Kidney tubule cell (primary cell): Measurements from ENCODE around the gene SAP30L.

Experiments used
- DNase-seq: peaks from one replicate; pipeline ENCODE4 v3.0.0-alpha.2; 2018; ENCODE audit warnings: low spot score

SAP30L gene

DNA sequence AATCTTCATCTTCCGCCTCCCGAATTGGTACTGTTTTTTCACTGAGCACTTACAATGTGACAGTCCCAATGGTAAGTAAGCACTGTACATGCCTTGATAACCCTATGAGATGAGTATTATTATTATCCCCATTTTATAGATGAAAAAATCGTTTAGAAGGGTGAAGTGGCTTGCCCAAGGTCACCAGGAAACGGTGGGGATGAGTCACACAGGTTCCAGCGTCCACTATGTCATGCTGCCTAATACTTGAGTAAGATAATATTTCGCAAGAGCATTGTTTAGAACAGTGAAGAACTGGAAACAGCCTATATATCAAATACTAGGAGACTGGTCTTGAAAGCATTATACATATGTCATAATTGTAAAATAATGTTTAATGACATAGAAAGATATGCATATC lies 19.4 kb downstream of the SAP30L start:
- peak; percentile 42 for DNase-seq

DNA sequence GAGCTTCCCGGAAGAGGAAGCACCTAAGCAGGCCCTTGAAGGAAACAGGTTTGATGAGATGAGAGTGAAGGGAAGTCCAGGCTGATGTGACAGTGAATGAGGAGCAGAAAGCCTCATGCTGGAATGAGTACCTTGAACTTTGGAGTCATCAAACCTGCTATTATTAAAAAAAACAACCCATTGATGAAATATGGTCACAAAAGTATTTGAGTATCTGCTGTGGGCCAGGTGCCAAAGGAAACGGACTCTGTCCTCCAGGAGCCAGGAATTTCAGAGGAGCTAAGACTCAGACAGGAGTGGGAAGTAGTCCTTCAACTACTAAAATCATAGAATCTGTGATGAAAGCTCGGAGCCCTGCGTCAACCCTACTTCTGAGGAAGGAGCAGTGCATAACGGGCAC lies 20.4 kb downstream of the SAP30L start:
- DNase-seq = no peak

DNA sequence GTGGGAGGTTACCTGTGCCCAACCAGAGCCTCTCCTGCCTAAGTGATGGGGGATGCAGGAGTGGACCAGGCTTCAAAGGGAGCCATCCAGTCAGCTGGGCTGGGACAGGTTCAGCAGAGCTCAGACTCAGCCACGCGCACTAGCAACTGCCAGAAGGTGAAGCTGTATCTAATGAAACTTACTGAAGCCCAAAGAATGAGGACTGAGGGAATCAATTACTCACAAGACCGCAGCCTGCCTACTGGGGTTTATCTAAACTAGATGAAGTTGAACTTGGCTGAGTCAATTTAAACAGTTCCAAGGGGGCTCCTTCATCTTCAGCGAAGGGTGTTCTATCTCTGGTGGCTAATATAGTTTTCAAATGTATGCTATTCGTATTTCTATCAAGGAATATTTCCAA lies 20.9 kb downstream of the SAP30L start:
- DNase-seq = no peak

DNA sequence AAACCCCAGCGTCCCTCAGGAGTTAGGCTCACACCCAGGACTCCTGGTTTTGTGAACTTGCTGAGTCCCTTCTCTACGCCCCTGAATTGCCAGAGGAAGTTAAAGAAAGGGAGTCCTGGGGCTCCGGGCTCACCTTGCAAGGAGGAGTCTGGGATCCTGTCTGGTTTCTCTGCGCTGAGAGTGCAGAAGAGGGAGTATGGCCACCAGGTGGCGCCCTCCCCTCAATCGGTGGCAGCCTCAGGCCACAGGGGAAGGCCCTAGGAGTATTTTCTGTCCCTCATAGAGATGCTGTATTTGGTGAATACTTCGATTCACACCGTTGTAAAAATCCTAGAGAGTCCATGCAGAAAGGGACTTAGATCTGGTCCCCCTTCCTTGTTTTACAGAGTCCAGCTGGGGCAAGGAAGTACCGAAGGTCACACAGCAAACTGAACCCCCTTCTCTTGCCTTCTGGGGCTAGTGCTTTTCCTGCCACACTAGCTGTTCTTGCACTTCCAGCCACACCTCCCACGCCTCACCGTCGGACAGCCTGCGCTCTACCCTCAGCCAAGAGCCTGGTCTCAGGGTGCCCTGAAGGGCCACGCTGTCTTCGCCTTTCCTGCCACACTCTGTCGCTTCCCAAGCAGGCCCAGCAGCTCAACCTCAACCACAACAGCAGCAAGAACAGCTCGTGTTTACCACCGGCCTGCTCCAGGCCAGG lies 22.0 kb downstream of the SAP30L start:
- DNase-seq = peak; percentile 70

DNA sequence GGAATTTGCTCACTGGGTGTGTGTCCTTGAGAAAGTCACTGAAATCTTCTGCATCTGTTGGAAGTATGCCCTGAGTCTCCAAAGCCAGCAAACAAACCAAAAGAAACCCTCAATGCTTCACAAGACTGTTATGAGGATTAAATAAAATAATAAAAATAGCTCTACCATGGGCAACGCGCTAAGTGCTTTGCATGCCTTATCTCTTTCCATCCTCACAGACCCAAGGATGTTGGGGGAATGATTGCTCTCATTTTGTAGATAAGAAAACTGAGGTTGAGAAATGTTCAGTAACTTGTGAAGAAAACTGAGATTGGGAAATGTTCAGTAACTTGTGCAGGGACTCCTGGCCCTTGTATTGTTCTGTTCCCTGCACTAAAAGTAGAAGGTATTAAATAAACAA lies 24.3 kb downstream of the SAP30L start:
- no peak for DNase-seq

DNA sequence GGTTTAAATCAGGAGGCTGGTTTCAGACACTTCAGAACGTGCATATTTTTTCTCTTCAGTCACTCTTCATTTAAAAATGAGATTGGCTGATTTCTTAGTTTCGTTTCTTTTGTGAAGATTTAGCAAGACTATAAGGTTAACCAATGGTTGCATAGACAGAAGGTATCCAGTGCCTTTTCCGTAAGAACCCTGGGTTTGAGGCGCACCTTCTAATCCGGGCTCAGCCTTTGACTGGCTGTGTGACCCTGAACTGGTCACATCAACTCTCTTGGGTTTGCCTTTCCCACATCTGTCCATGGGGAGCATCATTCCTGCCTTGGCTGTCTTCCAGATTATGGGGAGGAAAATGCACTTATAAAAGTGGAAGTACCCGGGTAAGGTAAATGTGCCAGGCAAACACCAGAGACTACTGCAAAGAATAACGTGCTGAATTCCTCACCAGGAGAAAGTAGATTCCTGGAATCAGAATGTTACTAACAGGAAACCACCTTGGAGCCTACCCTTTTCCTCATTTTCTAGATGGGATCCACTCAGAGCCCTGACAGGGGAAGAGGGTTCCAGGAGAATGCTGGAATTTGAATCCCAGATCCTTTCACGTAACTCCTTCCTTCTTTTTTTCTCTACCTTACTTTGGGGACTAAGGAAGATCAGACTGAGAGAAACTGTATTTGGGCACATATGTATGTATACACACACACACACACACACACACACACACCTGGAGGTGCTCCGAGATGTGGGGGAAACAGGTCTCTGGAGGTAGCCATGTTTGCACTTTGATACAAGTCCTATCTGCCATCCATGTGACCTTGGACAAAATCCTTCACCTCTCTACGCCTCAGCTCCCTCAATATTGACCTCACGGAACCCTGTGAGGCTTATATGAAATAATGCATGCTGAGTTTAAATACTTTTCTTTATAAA lies 25.4 kb downstream of the SAP30L start:
- DNase-seq = no peak

DNA sequence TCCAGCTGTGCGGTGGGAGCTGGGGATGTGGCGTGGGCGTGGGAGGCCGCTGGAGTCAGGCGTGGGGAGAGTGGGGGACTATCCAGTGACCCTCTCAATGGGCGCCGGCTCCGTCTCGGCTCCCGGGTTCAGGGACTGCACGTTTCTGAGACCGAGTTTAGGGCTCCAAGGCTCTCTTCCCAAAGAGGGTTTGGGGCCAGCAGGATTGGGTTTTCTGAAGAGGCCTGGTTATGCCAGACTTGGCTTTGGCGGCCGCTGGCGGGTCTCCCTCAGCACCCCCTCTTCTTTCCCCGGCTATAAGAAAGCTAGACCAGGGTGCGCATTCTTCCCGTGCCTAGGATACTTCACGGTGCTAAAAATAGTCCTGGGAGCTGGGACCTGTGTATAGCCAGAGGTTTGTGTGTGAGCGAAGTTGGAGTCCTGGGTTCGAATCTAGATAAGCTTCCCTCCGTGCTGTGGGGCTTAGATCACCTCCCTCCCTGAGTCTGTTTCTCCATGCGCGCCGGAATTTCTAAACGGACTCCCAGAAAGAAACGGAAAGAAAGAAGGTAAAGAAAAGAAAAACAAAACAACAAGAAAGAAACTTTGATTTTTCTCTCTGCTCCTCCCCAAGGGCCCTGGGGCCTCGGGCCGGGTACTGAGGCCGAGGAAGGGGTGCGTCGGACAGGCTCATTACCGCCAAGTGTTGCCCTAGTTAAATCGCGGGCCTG lies 27.2 kb downstream of the SAP30L start:
- no peak for DNase-seq

DNA sequence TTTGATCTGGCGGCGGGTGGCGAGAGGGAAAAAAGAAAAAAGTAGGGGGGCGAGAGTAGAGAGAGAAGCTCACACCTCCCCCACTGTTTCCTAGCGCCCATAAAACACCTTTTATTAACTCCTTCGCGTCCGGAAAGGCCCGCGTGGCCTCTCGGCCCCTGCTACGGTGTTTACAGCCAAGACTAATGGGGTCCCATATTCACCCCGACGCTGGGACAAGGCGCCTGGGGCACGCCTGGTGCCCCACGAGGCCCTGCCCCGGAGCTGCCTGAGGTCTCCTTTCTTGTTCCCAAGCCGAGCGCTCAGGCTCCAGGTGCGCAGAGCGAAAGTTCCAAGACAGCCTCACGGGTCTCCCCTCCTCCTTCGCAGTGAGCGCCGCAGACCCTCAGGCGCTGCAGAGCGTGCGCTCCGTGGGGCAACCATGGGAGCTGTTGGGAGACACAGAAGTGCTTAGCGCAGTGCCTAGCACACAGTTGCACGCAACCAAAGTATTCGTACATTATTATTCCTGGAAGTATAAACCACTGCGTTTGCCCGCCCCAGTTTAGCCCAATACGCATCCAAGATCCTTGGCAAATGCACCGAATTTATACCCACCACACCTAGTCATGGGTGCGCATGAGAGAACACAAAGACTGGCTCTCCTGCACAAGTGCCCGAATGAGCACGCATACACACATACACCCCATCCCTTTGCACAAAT lies 27.9 kb downstream of the SAP30L start:
- no peak for DNase-seq

DNA sequence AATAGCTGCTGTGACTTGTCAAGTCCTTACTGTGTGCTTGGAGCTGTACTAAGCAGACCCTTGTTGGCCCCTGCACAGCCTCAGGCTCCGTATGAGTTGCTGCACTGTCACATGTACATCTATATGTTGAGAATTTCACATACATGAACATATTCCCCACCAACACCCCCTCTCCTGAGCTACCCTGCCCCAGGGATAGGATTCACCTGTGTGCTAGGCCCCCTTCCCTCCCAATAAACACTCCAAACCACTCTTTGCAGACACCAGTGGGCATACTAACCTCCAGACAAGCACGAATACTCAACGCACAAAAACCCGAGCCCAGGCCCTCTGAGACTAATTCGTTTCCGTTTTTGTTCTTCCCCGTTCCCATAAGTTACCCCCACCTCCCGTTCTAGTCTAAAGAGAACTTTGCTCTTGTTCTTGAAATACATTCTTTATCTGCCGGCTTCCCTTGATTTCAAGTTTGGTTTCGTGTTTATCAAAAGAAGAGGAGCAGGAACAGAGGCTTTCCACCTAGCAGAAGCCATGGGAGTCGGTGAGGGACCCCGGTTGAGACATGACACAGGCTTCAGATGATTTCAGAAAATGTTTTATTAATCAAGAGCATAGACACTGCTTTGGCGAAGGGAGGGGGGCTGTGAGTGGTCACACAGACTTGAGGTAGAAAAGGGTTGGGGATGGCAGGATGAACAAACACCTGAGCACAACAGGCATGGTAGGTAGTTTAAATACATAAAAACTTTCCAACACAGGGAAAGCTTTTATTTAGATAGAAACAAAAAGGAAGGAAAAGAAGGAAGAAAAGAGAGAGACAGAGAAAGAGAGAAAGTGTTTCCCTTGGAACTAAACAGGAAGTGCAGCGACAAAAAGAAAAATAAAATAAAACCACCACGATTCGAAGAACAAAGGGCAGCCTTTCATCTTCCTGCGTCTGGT lies 28.9 kb downstream of the SAP30L start:
- no peak for DNase-seq

DNA sequence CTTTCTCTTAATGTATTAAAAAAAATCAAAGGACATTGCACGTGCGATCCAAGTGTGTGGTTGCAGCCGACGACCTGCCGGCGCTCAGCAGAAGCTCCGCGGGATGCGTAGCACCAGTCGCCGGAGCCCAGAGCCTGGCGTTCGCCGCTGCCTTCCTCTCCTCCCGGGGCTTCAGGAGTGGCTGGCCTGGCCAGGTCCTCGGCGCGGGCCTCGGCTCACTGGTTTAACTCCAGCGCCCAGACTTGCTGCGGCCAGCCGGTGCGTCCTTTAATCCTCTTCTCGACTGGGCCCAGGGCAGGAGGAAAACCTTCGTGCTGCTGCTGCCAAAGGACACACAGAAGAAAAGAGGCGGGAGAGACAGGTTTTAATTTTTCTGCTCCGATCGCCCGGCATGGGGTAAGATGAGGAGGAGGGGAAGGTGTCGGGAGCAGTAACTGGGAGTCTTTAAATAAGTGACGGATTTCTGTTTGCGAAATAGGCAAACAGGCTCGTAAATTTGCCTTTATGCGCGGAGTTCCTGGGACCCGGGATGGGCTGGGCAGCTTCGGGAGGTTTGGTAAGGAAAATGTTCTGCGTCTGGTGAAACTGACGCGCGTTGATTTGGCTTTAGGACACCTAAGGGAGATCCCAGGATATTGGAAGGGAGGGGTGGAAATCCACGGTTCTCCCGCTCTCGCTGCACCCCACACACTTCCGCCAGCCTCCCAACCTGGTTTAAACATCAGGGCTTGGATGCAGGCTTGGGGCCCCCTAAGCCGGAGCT lies 30.0 kb downstream of the SAP30L start:
- no peak for DNase-seq

DNA sequence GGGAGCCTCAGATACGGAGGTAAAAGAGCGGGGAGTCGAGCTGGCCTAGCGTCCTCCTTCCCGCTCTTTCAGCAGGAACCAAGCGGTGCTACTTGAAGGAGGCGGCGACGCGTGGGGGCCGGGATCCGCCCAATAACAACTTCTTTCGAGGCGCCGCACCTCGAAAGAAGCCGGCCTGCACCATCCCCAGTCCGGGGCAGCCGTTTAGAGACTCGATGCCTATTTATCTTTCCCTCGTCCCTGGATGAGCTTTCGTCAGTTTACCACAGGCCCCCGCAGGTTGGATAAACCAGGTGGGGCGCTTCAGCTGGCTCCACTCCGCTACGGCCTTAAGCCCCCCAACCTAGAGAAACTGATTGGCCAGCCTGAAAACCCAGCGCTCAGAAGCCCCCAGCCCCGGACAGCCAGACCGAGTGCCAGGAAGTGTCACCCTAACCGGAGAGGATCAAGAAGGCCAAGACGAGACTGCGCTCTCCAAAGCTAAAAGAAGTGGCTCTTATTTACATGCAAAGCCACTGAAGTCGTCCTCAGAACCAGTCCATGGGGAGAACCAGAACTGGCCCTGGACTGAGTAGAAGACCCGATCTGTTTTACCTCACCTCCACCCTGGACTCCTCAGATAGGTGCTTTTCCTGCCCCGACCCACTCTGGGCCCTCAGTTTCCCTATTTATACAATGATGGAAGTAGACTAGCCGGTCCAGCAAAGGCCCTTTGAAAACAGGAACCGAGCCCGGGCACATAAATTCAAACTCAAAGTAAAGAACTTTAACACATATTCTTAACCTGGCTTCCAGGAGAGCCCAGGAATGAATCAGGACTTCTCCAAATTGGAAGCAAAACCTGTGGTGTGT lies 30.8 kb downstream of the SAP30L start:
- no peak for DNase-seq

DNA sequence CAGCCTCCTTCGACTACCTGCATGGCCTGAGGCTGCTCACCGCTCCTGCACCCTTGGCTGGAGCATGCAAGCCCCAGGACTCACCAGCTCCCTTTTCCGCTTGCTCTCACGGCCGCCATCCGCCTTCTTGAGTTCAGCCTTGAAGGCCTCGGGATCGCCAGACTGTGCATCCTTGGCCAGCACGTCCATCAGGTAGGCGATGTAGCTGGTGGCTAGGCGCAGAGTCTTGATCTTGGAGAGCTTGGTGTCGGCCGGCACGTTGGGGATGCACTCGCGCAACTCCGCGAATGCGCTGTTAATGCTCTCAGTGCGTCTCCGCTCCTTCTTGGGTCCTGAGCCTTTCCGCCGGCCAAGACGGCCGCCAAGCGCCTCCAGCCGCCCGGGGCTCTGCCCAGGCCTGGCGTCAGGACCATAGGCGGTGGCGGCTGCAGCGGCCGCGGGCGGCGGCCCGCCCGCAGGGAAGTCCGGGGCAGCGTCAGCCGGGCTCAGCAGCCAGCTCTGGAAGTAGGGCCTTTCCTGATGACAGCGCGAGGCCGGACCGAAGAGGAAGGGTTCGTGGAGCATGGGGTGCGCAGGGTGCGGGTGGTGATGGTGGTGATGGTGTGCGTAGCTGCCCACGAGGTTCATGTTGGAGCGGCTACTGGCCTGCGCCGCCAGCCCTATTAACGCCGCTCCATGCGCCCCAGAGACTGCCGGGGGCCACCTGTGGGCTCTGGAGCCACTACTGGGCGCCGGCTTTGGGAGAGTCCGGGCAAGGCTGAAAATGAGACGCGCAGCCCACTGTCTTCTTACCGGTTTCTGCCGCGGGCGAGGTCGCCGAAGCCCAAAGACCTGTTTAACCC lies 31.8 kb downstream of the SAP30L start:
- DNase-seq = peak; percentile 17

DNA sequence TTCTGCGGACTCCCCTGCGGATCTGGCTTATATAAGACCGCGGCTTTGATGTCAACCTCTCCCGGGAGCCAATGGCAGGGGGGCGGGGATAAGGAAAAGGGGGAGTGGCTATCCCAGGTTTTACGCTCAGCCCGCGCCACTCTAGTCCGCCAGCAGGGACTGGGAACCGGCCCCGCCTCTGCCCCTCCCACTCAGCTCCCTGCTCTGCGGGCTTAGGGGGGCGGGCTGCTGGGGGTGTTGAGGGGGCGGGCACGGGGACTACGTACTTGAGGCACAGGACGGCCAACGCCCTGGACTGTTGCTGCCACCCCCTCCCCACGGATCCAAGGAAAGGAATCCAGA lies 32.4 kb downstream of the SAP30L start, which contains the start of gene HAND1:
Gene HAND1, minus strand, starts transcription at position 4 of the 342 bp plus-strand sequence. CDS start 219 bp downstream, outside the sequence.
- DNase-seq = peak; percentile 28

DNA sequence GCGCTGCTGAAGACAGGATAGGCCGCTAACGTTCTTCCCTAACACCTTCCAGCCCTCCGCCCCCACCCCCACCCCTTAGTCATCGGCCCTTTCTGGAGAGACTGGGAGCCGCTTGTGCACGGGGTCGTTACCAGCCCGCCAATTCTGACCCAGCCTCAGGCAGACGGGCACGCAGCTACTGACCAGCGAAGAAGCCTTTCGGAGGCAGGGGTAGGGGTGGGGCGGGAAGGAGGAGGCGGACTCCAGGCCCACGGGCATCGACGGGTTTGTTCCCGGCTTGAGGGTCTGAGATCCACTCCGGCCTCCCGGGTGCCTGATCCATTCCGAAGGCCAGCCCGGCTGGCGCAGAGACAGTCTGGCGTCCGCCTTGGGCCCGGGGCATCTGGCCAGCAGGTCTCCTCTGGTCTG lies 33.0 kb downstream of the SAP30L start:
- no peak for DNase-seq

DNA sequence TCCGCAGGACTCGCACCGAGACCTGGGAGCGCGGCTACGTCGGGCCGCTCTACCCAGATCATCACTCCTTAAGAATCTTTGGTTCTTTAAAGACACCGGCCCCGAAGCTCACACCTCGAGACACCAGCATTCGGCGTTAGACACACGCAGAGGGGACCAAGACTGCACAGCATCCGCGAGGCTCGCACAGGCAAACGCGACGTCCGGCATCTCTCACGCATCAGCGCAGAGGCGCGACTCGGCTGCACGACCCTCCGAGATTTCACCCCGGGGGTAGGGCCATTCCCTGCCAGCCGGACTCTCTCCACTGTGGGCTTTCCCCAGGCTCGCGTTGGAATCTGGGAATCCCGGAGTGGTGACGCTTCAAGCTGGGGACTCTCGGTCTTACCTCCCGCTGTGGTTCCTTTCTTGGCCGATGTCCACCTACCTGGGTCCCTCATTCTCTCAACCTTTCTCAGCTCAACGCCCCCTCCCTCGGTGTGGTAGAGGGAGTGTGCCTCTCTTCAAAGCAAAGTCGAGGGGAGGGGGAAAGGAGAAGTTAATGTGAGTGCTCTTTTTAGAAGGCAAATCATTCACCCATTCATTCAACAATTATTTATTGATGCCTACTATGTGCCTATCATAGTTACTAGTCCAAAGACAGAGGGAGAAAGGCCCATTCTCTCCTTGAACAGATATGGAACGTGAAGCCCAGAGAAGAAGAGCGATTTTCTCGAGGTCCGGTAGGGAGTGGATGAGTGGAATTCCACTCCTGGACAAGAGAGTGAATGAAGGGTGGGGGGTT lies 33.6 kb downstream of the SAP30L start:
- DNase-seq = no peak

DNA sequence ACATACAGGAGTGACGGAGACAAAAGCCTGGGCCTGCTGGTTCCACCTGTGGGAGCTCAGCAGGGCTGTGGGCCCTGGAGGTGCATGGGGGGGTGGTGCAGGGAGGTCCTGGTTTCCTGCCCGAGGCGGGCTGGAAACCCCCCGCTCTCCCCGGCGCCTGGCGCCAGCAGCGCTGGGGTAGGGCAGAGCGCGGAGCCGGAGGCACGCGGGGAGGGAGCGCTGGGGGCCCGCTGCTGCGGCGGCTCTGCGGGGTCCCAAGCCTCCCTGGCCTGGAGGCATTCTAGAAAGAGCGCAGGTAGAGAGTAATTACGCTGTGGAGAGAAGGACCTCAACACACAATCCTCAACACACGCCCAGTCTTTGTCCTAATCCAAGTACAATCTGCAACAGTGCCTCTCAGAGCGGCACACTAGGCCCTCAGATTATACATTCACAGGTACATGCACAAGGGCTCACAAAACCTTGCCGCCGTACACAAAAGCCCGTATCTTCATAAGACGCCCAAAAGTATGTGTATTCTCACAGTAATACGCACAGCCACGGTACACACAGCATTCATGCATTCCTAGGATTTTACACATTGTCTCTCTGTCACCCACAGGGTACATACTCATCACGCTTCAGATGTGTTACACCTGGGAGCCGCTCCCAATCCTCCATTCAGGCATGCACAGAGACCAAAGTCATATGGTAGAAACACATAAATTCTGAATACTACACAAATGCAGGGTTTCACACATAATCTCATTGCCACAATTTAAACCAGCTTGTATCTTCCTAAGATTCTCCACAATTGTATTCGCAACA lies 34.4 kb downstream of the SAP30L start:
- peak; percentile 30 for DNase-seq

DNA sequence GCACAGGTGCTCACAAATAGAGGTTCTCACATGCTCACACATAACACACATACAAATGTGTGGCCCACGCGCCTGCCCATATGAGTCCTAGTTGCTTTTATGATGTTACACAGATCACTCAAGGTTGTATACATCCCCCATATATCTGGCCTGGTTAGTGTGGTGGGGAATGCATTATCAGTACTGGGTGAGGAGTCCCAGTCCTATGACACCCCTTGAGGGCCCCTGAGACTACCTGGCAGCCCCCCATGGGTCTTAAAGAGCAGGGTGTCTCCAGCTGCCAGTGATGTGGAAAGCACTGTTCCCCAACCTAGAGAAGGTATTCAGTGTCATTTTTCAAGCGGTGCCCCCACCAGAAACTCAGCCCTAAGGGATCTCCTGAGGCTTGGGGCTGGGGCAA lies 35.0 kb downstream of the SAP30L start:
- DNase-seq = no peak
